ENCODE results near the gene LGI4.

Gene LGI4

DNA sequence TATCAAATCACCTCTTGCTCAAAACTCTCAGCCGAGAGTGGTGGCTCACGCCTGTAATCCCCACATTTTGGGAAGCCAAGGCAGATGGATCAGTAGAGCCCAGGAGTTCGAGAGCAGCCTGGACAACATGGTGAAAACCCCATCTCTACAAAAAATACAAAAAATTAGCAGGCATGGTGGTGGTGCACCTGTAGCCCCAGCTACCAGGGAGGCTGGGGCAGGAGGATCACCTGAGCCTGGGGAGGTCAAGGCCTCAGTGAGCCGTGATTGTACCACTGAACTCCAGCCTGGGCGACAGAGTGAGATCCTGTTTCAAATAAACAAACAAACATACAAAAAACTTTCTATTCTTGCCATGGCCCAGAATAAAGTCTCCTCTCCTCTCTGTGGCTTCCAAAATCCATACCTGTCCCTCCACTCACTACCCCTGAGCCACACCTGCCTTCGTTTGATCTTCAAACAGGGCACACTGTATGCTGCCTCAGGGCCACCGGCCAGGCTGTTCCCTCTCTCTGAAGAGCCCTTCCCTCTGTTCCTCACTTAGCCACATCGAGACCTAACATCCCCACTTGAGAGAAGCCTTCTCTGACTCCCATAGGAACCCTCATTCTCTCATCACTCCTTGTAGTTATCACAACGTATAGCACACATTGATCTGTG, 6.3 kb downstream of the LGI4 start:
- TF ChIP-seq CTCF (IDR thresholded peaks at IDR 0.05; ENCODE audit: extremely low read depth, insufficient read depth, missing control alignments), result no peak
- no peak for DNase-seq (ENCODE audit: low spot score)

DNA sequence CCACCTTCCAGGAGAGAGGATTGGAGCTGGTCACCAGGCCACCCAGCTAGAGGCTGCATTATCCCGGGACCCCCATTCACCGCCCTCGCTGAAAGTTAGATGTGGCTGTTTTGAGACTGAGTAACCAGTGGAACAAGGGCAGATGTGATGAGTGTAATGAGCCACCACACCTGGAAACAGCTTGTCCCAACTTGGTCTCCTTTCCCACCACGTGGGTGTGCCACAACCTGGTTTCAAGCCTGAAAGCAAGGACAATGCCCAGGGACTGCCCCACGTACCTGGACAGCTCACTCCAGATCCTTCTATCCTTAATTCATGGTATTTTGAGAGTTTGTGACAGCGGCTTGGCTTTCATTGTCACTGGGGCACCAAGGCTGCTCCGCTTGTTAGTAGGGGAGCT, 7.0 kb downstream of the LGI4 start:
- no peak for TF ChIP-seq CTCF (IDR thresholded peaks at IDR 0.05; ENCODE audit: extremely low read depth, insufficient read depth, missing control alignments)
- in situ Hi-C loops (cut with MboI; ENCODE audit: low pct_unique_long_range_greater_than_20kb, low sequenced_read_pairs, unreplicated experiment), result no loop called here
- no peak for DNase-seq (ENCODE audit: low spot score)

More for the DNA sequence above, 6.3 kb downstream of the LGI4 start:
- in situ Hi-C loops (cut with MboI; ENCODE audit: low pct_unique_long_range_greater_than_20kb, low sequenced_read_pairs, unreplicated experiment), result no loop called here

DNA sequence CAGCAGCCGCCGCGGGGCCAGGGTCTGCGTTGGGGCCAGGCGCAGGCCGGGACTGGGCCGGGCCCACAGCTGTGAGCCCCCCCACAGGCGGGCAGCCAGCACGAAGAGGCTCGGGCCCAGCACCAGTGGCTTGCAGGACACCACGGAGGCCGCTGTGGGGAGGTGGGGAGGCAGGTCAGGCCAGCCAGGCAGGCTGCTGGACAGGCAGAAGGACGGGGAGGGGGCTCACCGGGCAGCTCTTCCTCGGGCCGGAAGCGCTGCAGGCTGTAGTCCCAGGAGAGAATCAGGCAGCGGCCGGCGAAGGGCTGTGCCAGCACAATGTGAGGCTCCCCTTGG, 8.3 kb downstream of the LGI4 start:
- DNase-seq (ENCODE audit: low spot score), result no peak
- TF ChIP-seq CTCF (IDR thresholded peaks at IDR 0.05; ENCODE audit: extremely low read depth, insufficient read depth, missing control alignments), result no peak
- in situ Hi-C loops (cut with MboI; ENCODE audit: low pct_unique_long_range_greater_than_20kb, low sequenced_read_pairs, unreplicated experiment), result no loop called here

GRCh38 chr19:35125749-35126623, 8.9 kb downstream of the LGI4 start:
- no peak for TF ChIP-seq CTCF (IDR thresholded peaks at IDR 0.05; ENCODE audit: extremely low read depth, insufficient read depth, missing control alignments)
- in situ Hi-C loops (cut with MboI; ENCODE audit: low pct_unique_long_range_greater_than_20kb, low sequenced_read_pairs, unreplicated experiment), result no loop called here
- no peak for DNase-seq (ENCODE audit: low spot score)

GRCh38 chr19:35125270-35125717, 9.6 kb downstream of the LGI4 start:
- in situ Hi-C loops (cut with MboI; ENCODE audit: low pct_unique_long_range_greater_than_20kb, low sequenced_read_pairs, unreplicated experiment), result no loop called here
- DNase-seq (ENCODE audit: low spot score), result no peak

More at GRCh38 chr19:35125270-35125717, 9.6 kb downstream of the LGI4 start:
- no peak for TF ChIP-seq CTCF (IDR thresholded peaks at IDR 0.05; ENCODE audit: extremely low read depth, insufficient read depth, missing control alignments)
